Activated CD4-positive, alpha-beta T cell treated with anti-CD3 and anti-CD28 coated beads, Interleukin-2, amount 10 ng/mL, durations not matched to agents 24 days and 14 days (primary cell): ENCODE results near the gene RANBP3L. TPM values are rescaled to one million over a fixed set of nuclear protein-coding genes. Genes with fewer than 3 reads are reported as not detected.
"Not testable (repeated sequence)": the region's sequence is repeated elsewhere in the genome, so short reads cannot be mapped to it uniquely, and the experiment has no call there.

ENCODE experiments used
- DNase-seq: peaks from one replicate; pipeline ENCODE4 v3.0.0; 2022
- H3K27ac Mint-ChIP-seq: one replicate; pipeline ENCODE4 v1.8.0; 2022; ENCODE audit warnings: mild to moderate bottlenecking, mixed read lengths
- H3K27me3 Mint-ChIP-seq: one replicate; pipeline ENCODE4 v1.8.0; 2022; ENCODE audit warnings: mixed read lengths
- H3K36me3 Mint-ChIP-seq: one replicate; pipeline ENCODE4 v1.8.0; 2022; ENCODE audit warnings: low read depth, mild to moderate bottlenecking, mixed read lengths
- H3K4me1 Mint-ChIP-seq: one replicate; pipeline ENCODE4 v1.8.0; 2021; ENCODE audit warnings: mixed read lengths
- H3K4me3 Mint-ChIP-seq: one replicate; pipeline ENCODE4 v1.8.0; 2022; ENCODE audit warnings: mild to moderate bottlenecking, moderate library complexity, mixed read lengths
- H3K9me3 Mint-ChIP-seq: one replicate; pipeline ENCODE4 v1.8.0; 2021; ENCODE audit warnings: mixed read lengths
- intact Hi-C: fragments of 100-400 bp; cut with micrococcal nuclease; formaldehyde crosslinking; loops from one replicate; pipeline ENCODE4 v1.15.1; 2023
- total RNA-seq: library from RNA; stranded (reverse); gene quantifications from 2 replicates; pipeline ENCODE4 v1.2.3, GENCODE V29; 2022

RANBP3L gene, protein sequence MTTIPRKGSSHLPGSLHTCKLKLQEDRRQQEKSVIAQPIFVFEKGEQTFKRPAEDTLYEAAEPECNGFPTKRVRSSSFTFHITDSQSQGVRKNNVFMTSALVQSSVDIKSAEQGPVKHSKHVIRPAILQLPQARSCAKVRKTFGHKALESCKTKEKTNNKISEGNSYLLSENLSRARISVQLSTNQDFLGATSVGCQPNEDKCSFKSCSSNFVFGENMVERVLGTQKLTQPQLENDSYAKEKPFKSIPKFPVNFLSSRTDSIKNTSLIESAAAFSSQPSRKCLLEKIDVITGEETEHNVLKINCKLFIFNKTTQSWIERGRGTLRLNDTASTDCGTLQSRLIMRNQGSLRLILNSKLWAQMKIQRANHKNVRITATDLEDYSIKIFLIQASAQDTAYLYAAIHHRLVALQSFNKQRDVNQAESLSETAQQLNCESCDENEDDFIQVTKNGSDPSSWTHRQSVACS
- not detected in 2 replicates for total RNA-seq

DNA sequence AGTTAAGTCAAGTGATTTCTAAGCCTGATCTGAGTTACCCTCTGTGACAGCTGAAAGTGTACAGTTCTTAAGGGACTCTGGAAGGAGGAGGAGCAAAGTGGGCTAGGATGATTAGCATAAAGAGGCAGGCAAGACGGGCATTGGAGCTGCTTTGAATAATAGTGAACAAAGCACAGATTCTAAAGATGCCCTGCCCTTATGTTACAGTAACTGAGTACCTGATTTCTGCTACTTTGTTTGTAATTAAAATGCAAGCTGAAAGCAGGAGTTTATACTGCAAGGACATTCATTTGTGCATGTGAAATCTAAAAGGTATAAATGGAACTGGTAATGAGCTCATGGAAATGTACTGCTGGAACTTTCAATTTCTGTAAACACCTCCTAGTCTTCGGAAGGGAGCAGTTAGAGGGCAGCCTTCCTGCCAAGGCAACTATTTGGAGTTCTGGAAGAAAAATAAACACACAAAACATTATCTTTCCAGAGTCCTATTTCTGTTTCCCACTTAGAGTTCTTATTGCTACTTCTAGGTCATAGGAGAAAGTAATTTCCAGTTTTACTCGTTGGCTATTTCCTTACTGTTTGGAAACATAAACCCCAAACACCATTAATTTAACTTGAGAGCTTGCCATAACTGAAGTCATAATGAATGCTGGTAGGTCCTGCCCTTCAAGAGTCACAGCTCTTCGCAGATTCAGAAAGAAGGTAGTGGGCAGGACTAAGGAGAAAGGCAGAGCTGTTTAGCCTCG is at the start of gene RANBP3L:
TSS of gene RANBP3L (minus strand) at position 45 of the 746 bp plus-strand sequence. CDS start 486 bp downstream, outside the sequence.
- Mint-ChIP-seq H3K4me3 (no peak within 1 kb of the TSS), H3K4me1 (no peaks in the 10 kb centered on the region), H3K36me3 (no peaks in the 10 kb centered on the region), H3K27ac (no peak within 1 kb of the TSS), H3K9me3 (no peaks in the 10 kb centered on the region), H3K27me3 (peaks cover 12% of the 10 kb centered on the region)
- DNase-seq, result no peak
- intact Hi-C loops, result no loop called here

DNA sequence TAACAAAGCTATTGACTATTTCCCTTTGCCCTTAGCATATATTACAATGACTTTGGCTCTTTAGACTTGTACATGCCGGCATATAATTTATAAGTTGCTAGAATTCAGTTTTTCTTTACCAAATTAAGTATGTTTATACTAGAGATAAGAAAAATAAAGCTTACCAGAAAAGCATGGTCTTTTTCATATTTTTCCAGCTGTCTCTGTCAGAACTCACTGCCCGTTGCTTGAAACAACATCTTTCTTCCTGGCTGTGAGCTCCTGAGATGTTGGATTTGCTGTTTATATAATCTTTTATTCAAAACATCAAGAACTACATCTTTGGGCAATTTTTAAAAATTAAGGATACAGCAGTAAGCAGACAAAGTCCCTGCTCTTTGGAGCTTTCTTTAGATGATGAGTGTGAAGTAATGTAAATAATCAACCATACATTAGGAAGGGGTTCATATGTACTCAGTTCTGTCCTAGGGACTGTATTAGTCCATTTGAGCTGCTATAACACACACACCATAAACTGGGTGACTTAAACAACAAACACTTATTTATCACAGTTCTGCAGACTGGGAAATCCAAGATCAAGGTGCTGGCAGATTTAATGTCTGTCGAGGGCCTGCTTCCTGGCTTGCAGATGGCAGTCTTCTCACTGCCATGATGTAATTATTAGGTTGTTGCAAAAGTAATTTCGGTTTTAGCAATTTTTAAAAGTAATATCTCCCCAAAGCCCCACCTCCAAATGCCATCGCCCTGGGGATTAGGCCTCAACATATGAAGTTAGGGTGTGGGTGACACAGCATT is 45.4 kb upstream of the RANBP3L start:
- Mint-ChIP-seq H3K4me1 (no peaks in the 10 kb centered on the region), H3K27me3 (peaks cover 2% of the 10 kb centered on the region), H3K36me3 (no peaks in the 10 kb centered on the region), H3K9me3 (no peaks in the 10 kb centered on the region), H3K27ac (no peak overlapping the region), H3K4me3 (no peak overlapping the region)
- intact Hi-C loops, result no loop called here
- no peak for DNase-seq

DNA sequence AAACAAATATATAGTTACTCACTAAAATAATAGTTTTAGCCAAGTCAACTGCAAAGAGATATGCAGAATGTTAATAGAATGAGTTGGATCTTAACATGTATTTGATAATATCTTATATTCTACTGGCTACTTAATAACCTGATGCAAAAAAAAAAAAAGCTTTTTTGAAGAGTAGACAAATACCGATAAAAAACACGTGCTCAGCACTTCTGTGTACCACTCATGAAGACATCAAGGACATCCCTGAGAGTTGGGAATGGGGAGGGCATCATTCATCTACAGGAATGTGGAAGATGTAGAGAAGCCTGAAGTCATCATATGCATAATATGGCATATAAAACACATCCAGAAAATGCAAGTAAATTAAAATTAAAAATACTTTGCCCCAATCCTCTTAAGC is 43.2 kb upstream of the RANBP3L start:
- Mint-ChIP-seq H3K9me3 (no peaks in the 10 kb centered on the region), H3K4me1 (no peaks in the 10 kb centered on the region), H3K36me3 (no peaks in the 10 kb centered on the region), H3K27ac (no peak overlapping the region), H3K4me3 (no peak overlapping the region), H3K27me3 (peaks cover 4% of the 10 kb centered on the region)
- intact Hi-C loops, result no loop called here
- no peak for DNase-seq

DNA sequence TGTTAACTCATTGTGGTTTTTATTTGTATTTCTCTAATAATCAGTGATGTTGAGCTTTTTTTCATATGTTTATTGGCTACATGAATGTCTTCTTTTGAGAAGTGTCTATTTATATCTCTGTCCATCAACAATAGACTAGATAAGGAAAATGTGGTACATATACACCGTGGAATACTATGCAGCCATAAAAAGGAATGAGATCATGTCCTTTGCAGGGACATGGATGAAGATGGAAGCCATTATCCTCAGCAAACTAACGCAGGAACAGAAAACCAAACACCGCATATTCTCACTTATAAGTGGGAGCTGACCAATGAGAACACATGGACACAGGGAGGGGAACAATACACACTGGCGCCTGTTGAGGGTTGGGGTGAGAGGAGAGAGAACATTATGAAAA is 40.0 kb upstream of the RANBP3L start:
- H3K4me1 Mint-ChIP-seq, H3K36me3 Mint-ChIP-seq, H3K27ac Mint-ChIP-seq, H3K9me3 Mint-ChIP-seq, DNase-seq, H3K4me3 Mint-ChIP-seq, intact Hi-C loops: not testable (repeated sequence)
- peaks cover 12% of the 10 kb centered on the region for H3K27me3 Mint-ChIP-seq

DNA sequence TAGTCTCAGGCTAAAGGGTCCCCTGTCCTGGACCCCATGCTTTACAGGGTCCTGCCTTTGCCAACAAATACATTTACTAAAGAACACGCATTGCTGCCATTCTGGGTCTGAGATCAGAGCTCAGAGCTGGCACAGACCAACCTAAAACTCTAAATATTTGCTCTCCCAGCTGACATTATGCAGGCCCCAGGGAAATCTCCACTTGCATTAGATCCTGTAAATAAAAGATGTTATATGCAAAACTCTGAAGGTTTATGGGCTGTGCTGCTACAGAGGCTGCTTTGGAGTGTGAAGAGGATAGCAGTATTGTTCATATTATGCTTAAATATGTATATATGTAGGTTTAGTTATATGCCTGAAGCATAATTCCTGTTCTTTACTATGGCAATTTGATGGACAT is 35.9 kb upstream of the RANBP3L start:
- H3K4me1 Mint-ChIP-seq, result no peaks in the 10 kb centered on the region
- H3K27me3 Mint-ChIP-seq, result peaks cover 13% of the 10 kb centered on the region
- H3K27ac Mint-ChIP-seq, result no peak overlapping the region
- no peaks in the 10 kb centered on the region for H3K9me3 Mint-ChIP-seq
- no peak for DNase-seq
- intact Hi-C loops, result no loop called here
- H3K4me3 Mint-ChIP-seq, result no peak overlapping the region
- no peaks in the 10 kb centered on the region for H3K36me3 Mint-ChIP-seq

DNA sequence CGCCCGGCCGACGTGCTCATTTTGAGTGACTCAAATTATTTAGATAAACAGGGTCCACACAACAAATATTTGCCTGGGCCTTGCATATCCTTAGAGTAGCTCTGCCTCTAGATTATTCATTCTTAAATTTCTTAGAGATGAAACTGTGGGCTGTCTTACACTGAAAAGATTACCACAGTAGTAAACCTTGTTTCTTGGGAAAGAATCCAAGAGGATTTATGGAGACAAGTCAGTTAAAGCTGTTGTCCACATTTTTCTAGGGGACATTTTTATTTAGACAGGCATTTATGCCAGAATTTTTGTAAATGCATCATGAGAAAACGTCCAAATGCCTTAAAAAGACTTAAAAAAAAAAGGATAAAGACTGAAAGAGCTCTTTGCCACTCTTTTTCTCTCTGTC is 32.6 kb upstream of the RANBP3L start:
- H3K36me3 Mint-ChIP-seq, result no peaks in the 10 kb centered on the region
- H3K4me3 Mint-ChIP-seq, result no peak overlapping the region
- intact Hi-C loops, result no loop called here
- H3K4me1 Mint-ChIP-seq, result no peaks in the 10 kb centered on the region
- peaks cover 7% of the 10 kb centered on the region for H3K27me3 Mint-ChIP-seq
- no peaks in the 10 kb centered on the region for H3K9me3 Mint-ChIP-seq
- H3K27ac Mint-ChIP-seq, result no peak overlapping the region
- no peak for DNase-seq

DNA sequence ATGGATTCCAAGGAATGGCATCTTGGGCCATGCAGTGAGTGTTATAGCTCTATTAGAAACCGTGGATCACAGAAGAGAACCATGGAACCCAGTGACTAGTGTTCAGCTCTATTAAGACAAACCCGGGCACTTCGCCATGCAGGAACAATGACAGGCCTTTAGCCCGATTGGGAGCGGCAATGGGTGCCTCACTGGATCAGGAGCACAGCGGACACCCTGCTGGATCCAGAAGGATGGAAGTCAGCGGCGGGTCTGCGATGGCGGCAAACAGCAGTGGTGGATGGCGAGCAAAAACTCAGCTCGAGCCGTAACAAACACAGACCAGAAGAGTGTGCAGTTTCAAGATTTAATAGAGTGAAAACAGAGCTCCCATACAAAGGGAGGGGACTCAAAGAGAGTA is 31.0 kb upstream of the RANBP3L start:
- not testable (repeated sequence) for H3K27me3 Mint-ChIP-seq, H3K36me3 Mint-ChIP-seq, H3K9me3 Mint-ChIP-seq

DNA sequence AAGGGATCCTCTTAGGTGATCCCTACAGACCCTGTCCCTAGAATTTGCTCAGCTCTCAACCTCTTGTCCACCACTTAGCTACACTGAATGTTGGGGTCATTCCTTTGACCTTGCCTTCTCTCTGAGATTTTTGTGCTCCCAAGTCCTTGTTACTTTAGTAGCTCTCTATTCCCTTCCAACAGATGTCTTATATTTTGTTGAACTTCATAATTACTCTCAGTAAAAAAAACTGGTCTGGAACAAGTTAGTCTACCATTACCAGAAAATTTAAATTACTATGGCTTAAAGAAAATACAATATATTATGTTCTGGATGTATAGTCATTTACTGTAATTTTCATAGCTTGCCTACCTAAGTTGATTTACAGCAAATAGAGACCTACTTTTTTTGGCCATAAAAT is 23.5 kb upstream of the RANBP3L start:
- no peak for DNase-seq
- no peak overlapping the region for H3K27ac Mint-ChIP-seq
- no peaks in the 10 kb centered on the region for H3K9me3 Mint-ChIP-seq
- H3K4me3 Mint-ChIP-seq, result no peak overlapping the region
- H3K27me3 Mint-ChIP-seq, result peaks cover 1% of the 10 kb centered on the region
- H3K4me1 Mint-ChIP-seq, result no peaks in the 10 kb centered on the region
- intact Hi-C loops, result no loop called here
- no peaks in the 10 kb centered on the region for H3K36me3 Mint-ChIP-seq

More for the DNA sequence above, 31.0 kb upstream of the RANBP3L start:
- H3K4me3 Mint-ChIP-seq, H3K27ac Mint-ChIP-seq, H3K4me1 Mint-ChIP-seq, DNase-seq, intact Hi-C loops: not testable (repeated sequence)

DNA sequence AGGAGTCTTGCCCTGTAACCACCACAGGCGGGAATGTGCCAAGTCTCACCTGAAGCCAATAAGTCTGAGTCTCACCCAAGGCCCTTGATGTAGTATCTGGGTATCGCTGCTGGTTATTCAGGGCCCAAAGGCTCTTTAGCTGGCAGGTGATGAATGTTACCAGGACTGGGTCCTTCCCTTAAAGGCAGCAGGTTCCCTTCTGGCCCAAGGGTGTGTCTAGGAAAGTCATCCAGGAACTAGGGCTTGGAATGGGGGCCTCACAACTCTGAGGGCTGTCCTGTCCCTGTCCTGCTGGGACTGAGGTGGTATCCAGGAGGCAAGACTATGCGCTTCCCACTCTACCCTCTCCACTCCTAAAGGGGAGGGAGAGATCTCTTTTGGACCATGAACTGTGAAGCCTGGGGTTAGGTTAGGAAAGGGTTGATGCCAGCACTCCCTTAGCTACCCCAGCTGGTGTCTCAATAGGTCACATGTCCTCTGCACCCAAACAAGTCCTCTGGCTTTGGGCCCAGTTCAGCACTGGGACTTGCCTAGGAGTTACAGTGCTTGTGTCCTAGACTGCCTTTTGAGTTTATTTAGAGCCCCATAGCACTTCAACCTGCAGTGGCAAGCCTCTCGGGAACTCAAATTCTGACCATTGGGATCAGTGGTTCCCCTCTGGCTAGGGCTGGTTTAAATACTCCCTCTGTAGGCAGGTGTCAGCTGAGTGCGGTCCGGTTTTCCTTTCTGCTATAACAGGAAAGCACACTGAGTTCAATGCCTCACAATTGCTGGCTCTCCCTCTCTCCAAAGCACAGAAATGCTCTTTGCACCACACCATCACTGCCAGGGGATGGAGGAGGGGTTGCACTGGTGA is 22.5 kb upstream of the RANBP3L start:
- Mint-ChIP-seq H3K27ac (no peak overlapping the region), H3K4me1 (no peaks in the 10 kb centered on the region), H3K36me3 (no peaks in the 10 kb centered on the region), H3K9me3 (no peaks in the 10 kb centered on the region), H3K27me3 (no peaks in the 10 kb centered on the region), H3K4me3 (no peak overlapping the region)
- no peak for DNase-seq
- intact Hi-C loops, result no loop called here

DNA sequence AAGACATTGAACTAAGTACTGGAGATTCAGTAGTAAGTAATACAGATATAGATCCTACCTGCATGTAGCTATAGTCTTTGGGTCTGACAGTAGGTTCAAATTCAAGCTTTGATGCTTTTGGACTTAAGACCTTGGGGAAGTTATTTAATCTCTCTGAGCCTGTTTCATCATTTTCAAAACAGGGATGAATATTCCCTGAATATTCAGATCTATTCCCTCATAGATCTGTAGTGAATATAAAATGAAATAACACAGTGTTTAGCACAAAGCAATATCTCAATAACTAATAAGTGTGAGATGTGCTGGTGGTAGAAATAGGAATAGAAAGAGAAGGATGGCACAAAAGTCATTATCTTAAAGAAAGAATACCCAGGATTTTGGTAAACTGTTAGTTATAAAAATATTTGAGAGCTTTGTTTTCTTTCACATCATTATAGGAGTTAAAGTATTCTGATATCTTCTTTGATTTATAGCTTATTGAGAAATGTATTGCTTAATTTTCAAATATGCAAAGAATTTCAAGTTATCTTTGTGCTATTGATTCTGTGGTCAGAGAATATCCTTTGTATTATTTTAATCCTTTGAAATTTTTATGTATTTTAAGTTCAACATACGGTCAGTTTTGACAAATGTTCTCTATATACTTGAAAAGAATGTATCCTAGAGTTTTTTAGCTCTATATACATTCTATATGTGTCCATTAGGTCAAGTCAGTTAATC is 11.4 kb upstream of the RANBP3L start:
- Mint-ChIP-seq H3K4me3 (no peak overlapping the region), H3K4me1 (no peaks in the 10 kb centered on the region), H3K9me3 (no peaks in the 10 kb centered on the region), H3K27ac (no peak overlapping the region), H3K36me3 (no peaks in the 10 kb centered on the region), H3K27me3 (peaks cover 39% of the 10 kb centered on the region)
- DNase-seq, result no peak
- intact Hi-C loops, result no loop called here

DNA sequence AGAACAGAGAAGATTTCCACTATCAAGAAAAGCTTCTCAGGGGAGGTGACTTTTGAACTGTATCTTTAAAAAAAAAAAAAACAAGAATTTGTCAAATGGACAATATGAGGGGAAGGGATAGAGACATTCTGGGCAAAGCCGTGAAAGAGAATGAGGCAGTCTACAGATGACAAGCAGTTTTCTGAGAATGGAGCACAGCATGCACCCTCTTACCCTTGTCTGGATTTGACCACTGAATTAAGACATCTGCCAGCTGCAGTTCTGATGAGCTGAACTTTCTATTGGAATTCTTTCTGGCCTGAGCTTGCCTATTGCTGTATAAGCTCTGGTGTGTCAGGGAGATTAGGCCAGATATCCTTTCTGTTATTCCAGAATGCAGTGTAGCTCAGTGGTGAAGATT is 10.3 kb upstream of the RANBP3L start:
- no peaks in the 10 kb centered on the region for H3K4me1 Mint-ChIP-seq
- H3K27me3 Mint-ChIP-seq, result peaks cover 32% of the 10 kb centered on the region
- DNase-seq, result no peak
- H3K36me3 Mint-ChIP-seq, result no peaks in the 10 kb centered on the region
- no peaks in the 10 kb centered on the region for H3K9me3 Mint-ChIP-seq
- no peak overlapping the region for H3K27ac Mint-ChIP-seq
- H3K4me3 Mint-ChIP-seq, result no peak overlapping the region
- intact Hi-C loops, result no loop called here

DNA sequence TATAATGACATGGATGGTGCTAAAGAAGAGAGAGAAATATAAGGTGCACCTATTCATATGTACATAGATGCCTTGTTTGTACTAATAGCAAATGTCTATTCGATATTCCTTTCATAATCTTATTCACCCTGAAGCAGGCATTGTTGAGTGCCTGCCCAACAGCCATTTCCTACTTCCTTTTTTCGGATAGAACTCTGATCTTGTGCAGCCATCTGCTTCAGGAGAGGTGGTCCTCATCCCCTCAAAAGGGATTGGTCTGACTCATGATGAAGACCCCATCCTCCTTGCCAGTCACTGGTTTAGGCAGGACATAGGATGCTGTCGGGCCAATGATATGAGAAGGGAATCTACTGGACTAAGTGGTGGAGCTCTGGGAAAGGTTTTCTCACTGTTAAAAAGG is 8.4 kb upstream of the RANBP3L start:
- no peak overlapping the region for H3K4me3 Mint-ChIP-seq
- H3K27me3 Mint-ChIP-seq, result peaks cover 31% of the 10 kb centered on the region
- DNase-seq, result no peak
- H3K27ac Mint-ChIP-seq, result no peak overlapping the region
- no peaks in the 10 kb centered on the region for H3K4me1 Mint-ChIP-seq
- H3K9me3 Mint-ChIP-seq, result no peaks in the 10 kb centered on the region
- intact Hi-C loops, result no loop called here
- H3K36me3 Mint-ChIP-seq, result no peaks in the 10 kb centered on the region
